Measurements from ENCODE around the gene RASGEF1C. TPM values are rescaled to one million over a fixed set of nuclear protein-coding genes. Genes with fewer than 3 reads are reported as not detected.

RASGEF1C gene
- total RNA-seq, 6 experiments from 2014 or later, result not detected

DNA sequence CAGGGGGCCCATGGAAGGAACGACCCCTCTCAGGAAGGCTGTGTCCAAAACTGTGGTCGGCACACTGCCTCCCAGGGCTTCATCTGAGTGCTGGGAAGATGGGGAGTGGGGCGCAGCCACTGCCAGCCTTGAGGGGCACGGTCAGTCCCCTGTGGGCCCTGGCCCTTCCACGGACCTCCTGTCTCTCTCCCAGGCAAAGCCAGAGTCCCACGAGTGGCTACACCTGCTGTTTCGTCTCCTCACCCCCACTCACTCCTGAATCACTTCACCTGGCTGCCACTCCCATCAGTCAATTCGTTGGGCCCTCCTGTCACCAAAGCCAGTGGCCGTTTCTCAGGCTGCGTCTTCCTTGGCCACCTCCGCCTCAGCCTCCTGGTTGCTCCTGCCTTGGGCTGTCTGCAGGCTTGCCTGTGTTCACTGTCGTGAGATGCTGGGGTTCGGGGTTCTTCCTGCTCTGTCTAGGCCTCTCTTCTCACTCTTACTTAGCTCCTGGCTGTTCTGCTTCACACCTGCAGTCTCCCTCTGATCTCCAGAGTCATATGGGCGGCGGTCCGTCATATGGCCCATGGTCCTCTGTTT lies 78.6 kb downstream of the RASGEF1C start:
- H3K27ac Mint-ChIP-seq, result no peak overlapping the region
- H3K4me3 Mint-ChIP-seq, result no peak overlapping the region
- DNase-seq, result no peak
- H3K36me3 Mint-ChIP-seq (ENCODE audit: low read depth), result no peaks in the 10 kb centered on the region
- TF ChIP-seq, protein P1, sequence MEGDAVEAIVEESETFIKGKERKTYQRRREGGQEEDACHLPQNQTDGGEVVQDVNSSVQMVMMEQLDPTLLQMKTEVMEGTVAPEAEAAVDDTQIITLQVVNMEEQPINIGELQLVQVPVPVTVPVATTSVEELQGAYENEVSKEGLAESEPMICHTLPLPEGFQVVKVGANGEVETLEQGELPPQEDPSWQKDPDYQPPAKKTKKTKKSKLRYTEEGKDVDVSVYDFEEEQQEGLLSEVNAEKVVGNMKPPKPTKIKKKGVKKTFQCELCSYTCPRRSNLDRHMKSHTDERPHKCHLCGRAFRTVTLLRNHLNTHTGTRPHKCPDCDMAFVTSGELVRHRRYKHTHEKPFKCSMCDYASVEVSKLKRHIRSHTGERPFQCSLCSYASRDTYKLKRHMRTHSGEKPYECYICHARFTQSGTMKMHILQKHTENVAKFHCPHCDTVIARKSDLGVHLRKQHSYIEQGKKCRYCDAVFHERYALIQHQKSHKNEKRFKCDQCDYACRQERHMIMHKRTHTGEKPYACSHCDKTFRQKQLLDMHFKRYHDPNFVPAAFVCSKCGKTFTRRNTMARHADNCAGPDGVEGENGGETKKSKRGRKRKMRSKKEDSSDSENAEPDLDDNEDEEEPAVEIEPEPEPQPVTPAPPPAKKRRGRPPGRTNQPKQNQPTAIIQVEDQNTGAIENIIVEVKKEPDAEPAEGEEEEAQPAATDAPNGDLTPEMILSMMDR (IDR thresholded peaks at IDR 0.05), result no peak
- H3K4me1 Mint-ChIP-seq (ENCODE audit: low read depth), result no peaks in the 10 kb centered on the region
- peaks cover 17% of the 10 kb centered on the region for H3K27me3 Mint-ChIP-seq (ENCODE audit: insufficient read depth)
- peaks cover 3% of the 10 kb centered on the region; the same call in 1 of the 2 replicates for H3K9me3 Mint-ChIP-seq

DNA sequence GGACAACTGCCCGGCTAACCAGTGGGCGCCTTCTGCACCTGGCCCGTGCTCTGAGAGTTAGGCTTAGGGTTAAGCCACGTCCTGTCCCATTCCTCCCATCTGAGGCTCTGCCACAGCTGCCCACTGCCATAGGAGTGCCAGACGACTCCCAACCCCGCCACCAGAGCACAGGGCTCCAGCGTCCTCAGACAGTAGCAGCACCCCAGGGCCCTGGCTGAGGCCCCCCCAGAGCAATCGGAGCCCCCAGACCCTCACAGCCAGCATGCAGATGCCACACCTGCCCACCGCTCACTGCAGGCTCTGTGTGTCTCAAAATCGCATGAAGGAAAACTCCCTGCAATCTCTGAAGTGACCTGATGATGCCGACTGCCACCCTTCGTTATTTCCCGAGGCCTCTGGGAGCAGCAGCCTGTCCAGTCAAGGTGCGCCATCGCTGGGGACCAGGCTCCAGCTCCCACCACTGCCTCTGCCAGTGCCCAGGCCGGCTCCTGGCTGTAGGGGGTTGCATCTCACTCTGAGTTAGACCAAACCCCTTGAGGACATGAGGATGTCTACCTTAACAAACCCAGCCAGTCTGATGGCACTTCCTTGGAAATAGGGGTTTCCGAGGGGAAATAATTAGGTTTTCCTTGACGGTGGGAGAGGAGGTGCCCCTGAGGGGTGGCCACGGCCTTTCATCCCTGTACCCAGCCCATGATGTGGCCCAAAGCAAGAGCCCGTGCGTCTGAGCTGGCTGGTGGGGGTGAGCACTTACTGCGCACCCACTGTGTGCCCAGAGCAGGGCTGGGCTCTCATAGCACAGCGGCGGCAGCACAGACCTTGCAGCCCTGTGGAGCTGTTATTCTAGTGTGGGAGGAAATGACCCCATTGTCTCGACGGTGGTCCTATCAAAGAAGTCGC lies 79.5 kb downstream of the RASGEF1C start:
- TF ChIP-seq, protein P1 (IDR thresholded peaks at IDR 0.05), result no peak
- Mint-ChIP-seq H3K4me1 (ENCODE audit: low read depth) (no peaks in the 10 kb centered on the region), H3K4me3 (no peak overlapping the region), H3K27ac (no peak overlapping the region), H3K9me3 (no peaks in the 10 kb centered on the region; the same call in 1 of the 2 replicates), H3K27me3 (ENCODE audit: insufficient read depth) (peaks cover 18% of the 10 kb centered on the region), H3K36me3 (ENCODE audit: low read depth) (no peaks in the 10 kb centered on the region)
- DNase-seq, result no peak

DNA sequence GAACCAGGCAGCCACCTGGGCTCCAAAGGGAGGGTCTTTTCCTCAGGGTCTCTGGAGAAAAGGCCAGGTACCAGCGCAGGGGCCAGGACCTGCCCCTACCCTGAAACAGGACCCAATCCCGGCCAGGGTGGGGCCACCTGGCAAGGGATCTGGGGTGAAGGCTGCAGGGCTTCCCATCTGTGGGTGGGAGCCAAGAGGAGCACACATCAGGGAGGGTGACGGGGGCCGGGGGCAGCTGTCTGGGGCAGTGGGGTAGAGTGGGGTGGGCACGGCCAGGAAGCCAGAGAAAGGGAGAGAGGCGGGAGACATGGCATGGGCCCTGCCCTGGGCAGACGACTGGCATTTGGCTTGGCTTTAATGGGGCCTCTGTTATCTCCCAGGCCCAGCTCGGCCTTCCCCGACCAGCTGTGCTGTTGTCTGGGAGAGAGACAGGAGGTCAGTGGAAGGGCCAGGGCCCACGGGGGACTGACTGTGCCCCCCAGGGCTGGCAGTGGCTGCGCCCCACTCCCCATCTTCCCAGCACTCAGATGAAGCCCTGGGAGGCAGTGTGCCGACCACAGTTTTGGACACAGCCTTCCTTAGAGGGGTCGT lies 80.2 kb downstream of the RASGEF1C start:
- DNase-seq, result no peak
- TF ChIP-seq, protein P1 (IDR thresholded peaks at IDR 0.05), result no peak
- no peak overlapping the region for H3K4me3 Mint-ChIP-seq
- no peaks in the 10 kb centered on the region for H3K4me1 Mint-ChIP-seq (ENCODE audit: low read depth)
- H3K27ac Mint-ChIP-seq, result no peak overlapping the region
- H3K36me3 Mint-ChIP-seq (ENCODE audit: low read depth), result no peaks in the 10 kb centered on the region
- H3K27me3 Mint-ChIP-seq (ENCODE audit: insufficient read depth), result peaks cover 17% of the 10 kb centered on the region
- no peaks in the 10 kb centered on the region; the same call in 1 of the 2 replicates for H3K9me3 Mint-ChIP-seq

- H3K27ac Mint-ChIP-seq, result no peak overlapping the region
- no peak for DNase-seq
- TF ChIP-seq, protein P1 (IDR thresholded peaks at IDR 0.05), result no peak
- H3K27me3 Mint-ChIP-seq (ENCODE audit: insufficient read depth), result peaks cover 12% of the 10 kb centered on the region
- H3K36me3 Mint-ChIP-seq (ENCODE audit: low read depth), result no peaks in the 10 kb centered on the region
- no peaks in the 10 kb centered on the region for H3K4me1 Mint-ChIP-seq (ENCODE audit: low read depth)
- no peak overlapping the region for H3K4me3 Mint-ChIP-seq
- no peaks in the 10 kb centered on the region; the same call in 1 of the 2 replicates for H3K9me3 Mint-ChIP-seq
Observed at GRCh38 chr5:180127682-180128670, 81.0 kb downstream of the RASGEF1C start.
